ENCODE measurements around the gene LY6G6F.
"Not testable (repeated sequence)": the region's sequence is repeated elsewhere in the genome, so short reads cannot be mapped to it uniquely, and the experiment has no call there.

The LY6G6F gene

GRCh38 chr6:31705931-31706330, 735 bp upstream of the LY6G6F start:
- FAIRE-seq, result no peak

GRCh38 chr6:31707701-31708100, 1.0 kb downstream of the LY6G6F start:
- FAIRE-seq, result no peak

DNA sequence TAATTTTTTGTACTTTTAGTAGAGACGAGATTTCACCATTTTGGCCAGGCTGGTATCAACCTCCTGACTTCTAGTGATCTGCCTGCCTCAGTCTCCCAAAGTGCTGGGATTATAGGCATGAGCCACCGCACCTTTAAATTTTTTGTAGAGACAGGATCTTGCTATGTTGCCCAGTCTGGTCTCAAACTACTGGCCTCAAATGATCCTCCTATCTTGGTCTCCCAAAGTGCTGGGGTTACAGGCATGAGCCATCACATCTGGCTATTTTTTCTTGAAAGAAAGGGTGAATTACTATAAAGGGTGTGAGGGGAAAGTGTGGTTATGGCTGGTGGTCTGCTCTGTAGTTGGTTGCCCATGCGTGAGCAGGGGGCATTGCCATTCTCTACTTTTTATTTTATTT, 1.6 kb downstream of the LY6G6F start:
- FAIRE-seq, result no peak

GRCh38 chr6:31709157-31709556, 2.5 kb downstream of the LY6G6F start:
- not testable (repeated sequence) for FAIRE-seq

GRCh38 chr6:31710523-31711219, 4.0 kb downstream of the LY6G6F start:
- FAIRE-seq, result no peak

- FAIRE-seq, result no peak
Measured at GRCh38 chr6:31711233-31711632, 4.6 kb downstream of the LY6G6F start.

GRCh38 chr6:31712296-31712695, 5.6 kb downstream of the LY6G6F start:
- FAIRE-seq, result no peak

DNA sequence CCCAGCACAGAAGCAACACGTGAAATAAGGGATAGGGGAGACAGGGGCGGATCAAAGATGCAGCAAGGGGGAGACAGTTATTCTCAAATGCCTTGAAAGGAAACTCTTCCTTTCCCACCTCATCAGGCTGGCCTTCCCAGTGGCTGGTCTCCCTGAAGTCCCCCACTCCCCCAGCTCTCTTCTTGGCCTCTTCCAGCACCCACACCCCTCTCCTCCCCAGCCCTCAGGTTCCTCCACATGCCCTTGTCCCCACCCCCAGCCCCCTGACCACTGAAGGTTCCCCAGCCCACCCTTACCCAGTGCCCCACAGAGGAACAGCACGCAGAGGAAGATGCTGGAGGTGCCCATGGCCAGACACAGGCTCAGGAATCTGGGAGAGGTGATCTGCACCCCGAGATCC, 6.8 kb downstream of the LY6G6F start:
- no peak for FAIRE-seq

DNA sequence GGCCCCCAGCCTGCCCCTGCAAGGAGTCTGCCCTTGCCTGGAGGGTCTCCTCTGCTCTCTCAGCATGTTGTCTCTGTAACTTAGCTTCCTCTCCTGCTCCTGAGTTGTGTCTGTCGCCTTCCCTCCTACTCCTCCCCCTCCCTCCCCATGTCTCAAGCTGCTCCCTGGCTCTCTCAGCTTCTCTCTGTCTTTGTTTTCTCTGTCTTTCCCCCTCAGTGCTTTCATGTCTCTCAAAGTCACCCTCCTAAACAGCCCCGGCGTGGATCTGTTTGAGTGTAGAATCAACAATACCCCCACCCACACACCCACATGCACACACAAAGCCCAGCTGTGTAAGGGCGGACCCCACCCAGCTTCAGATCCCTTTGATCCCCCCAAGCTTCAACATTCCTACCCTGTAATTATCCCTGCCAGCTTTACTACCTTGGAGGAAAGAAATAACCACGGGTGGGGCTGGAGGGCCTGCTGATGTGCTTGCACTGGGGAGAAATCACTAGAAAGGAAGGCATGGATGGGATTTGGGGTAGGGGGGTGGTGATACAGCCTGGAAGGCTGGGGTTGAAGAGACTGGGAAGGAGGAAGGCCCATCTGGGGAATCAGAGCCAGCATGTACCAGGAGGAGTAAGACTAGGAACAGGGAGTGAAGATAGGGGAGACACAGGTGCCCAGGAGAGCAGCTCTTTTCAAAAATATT, 7.5 kb downstream of the LY6G6F start:
- no peak for FAIRE-seq

GRCh38 chr6:31715022-31715958, 8.6 kb downstream of the LY6G6F start, which contains the start of gene LY6G6D:
TSS of gene LY6G6D (plus strand) at chr6:31715348. CDS start at chr6:31715356, 8 bp downstream.
- FAIRE-seq, result no peak

DNA sequence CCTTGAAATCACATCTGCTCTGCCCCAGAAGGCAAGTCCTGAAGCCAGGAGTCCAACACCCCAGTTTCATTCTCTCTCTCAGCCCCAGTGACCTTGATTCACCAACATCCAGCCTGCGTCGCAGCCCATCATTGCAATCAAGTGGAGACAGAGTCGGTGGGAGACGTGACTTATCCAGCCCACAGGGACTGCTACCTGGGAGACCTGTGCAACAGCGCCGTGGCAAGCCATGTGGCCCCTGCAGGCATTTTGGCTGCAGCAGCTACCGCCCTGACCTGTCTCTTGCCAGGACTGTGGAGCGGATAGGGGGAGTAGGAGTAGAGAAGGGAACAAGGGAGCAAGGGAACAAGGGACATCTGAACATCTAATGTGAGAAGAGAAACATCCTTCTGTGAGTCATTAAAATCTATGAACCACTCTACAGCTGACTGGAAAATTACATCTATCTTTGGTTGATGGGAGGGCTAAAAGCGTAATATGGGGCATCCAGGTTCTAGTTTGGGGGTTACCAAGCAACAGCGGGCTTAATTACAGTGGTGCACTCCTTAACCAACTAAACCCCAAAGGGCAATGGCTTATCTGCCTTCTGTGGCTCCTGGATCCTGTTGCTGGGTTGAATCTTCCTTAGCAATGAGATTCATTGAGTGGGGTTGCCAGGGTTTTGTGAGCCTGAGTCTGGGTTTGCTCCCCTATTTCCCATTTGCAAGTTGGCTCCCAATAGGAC, 11.0 kb downstream of the LY6G6F start:
- no peak for FAIRE-seq

GRCh38 chr6:31718265-31718664, 11.6 kb downstream of the LY6G6F start:
- no peak for FAIRE-seq

- FAIRE-seq, result no peak
Measured at GRCh38 chr6:31719001-31719400, 12.3 kb downstream of the LY6G6F start.

GRCh38 chr6:31720196-31720770, 13.6 kb downstream of the LY6G6F start:
- FAIRE-seq, result no peak

- no peak for FAIRE-seq
Measured at GRCh38 chr6:31721351-31722020, 14.8 kb downstream of the LY6G6F start, which contains the start of gene LY6G6C. TSS of gene LY6G6C (minus strand) at chr6:31721746. CDS start at chr6:31721679, 67 bp downstream.

- FAIRE-seq, result no peak
Measured at GRCh38 chr6:31722173-31722572, 15.5 kb downstream of the LY6G6F start.

GRCh38 chr6:31723245-31723979, 16.7 kb downstream of the LY6G6F start, which contains the start of gene MPIG6B:
TSS of gene MPIG6B (plus strand) at chr6:31723373. CDS start at chr6:31723384, 11 bp downstream.
- no peak for FAIRE-seq

DNA sequence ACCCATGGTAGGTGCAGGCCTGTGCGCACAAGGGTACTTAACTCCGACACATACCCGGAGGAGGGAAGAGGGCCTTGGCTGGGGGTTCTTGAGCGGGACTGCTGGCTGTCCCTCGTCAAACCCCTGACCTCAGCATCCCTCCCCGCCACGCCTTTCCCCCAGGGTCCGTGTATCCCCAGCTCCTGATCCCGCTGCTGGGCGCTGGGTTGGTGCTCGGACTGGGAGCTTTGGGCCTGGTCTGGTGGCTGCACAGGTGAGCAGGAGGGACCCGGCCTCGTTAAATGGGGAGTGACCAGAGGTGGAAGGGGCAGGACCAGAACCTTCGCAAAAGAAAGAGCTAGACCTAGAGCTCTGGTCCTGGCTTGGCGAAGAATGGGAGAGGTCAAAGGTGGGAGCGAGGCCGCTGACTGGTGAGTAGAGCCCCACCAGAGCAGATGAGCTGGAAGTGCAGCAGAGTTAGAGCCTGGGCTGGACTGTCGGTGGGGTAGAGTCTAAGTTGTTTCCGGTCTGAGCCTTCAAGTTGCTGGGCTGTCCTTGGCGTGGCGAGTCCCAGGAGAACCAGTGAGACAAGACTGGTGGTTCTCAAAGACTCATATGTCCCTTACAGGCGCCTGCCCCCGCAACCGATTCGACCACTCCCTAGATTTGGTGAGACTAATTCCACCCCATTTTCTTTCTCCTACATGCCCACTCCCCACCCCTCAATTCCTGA, 17.5 kb downstream of the LY6G6F start:
- FAIRE-seq, result no peak

DNA sequence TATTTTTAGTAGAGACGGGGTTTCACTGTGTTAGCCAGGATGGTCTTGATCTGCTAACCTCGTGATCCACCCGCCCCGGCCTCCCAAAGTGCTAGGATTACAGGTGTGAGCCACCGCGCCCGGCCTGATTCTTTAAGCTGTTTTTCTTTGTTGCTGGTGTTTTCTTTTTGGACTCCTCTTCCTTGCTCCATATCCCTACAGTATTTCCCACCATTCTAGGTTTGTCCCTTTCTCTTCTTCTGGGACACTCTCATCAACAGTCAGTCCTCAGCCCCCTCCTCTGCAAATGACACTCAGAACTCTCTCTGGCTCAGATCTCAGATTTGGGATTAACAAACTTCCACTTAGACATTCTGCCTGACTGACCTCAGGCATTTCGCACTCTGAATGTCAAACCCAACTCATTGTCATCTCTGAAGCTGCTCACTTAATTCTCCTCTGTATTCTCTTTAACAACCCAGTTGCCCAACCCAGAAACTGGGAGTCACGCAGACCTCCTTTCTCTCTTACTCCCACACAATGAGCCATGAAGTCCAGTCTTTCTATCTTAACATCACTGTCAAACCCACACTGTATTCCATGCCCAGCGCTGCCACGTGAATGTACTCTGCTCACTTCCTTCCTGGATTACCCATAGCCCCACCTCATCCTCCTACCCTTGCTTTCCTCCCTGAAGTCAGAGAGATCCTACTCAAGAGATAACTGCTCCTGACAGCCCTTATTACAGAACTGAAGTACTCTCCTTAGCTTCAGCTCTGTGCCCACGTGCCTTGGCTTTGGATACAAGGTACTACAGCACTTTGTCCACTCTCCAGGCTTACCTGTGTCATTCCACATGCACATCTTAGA, 19.1 kb downstream of the LY6G6F start:
- no peak for FAIRE-seq
